Stimulated activated naive CD8-positive, alpha-beta T cell treated with anti-CD3 and anti-CD28 coated beads, Interleukin-15, amount 100 ng/mL, for 72 hours (primary cell): ENCODE measurements around the gene RUNDC3A.
A peak's percentile ranks its signal among the peaks of the same experiment; 100 is the strongest.
"Not testable (repeated sequence)": the region's sequence is repeated elsewhere in the genome, so short reads cannot be mapped to it uniquely, and the experiment has no call there.

Source experiments
- ATAC-seq: fragments of 150-1000 bp; cut with Tn5 transposase; 2 replicates; pipeline ENCODE4 v1.10.0; 2021; ENCODE audit warnings: mild to moderate bottlenecking, moderate library complexity
- DNase-seq, 2 donors: peaks; one replicate each; pipeline ENCODE4 v3.0.0; 2021 to 2022
- H3K27ac Mint-ChIP-seq, 2 donors: one replicate each; pipeline ENCODE4 v1.8.0; 2022; ENCODE audit warnings: mild to moderate bottlenecking in 2 of 2, mixed read lengths in 2 of 2, moderate library complexity in 2 of 2
- H3K27me3 Mint-ChIP-seq: one replicate; pipeline ENCODE4 v1.8.0; 2022; ENCODE audit warnings: mixed read lengths
- H3K4me1 Mint-ChIP-seq: one replicate; pipeline ENCODE4 v1.8.0; 2022; ENCODE audit warnings: mild to moderate bottlenecking, mixed read lengths
- H3K4me3 Mint-ChIP-seq, 2 donors: one replicate each; pipeline ENCODE4 v1.8.0; 2022; ENCODE audit warnings: mild to moderate bottlenecking in 2 of 2, mixed read lengths in 2 of 2, moderate library complexity in 1 of 2
- H3K9me3 Mint-ChIP-seq, 2 donors: one replicate each; pipeline ENCODE4 v1.8.0; 2022; ENCODE audit warnings: mixed read lengths in 2 of 2

Gene RUNDC3A

DNA sequence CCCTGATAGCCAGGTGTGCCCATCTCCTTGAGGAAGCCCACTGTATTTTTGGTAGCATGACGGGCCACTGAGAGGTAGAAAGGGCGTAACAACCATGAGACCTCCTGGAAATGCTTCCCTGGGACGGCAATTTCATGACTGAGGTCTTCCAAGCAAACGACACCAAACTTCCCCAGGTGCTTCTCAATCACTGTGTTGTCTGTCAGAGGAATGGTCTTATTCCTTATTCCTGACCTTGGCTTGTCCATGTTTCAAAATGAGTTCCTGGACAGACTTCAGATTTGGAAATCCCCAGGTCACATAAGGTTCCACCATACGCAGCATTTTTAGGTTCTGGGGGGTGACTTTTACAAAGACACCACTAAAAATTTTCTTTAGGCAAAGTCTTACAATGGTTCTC is 56.6 kb downstream of the RUNDC3A start:
- peak overlapping the region in 1 of 2 donors; percentile 34 for H3K4me3 Mint-ChIP-seq
- peaks cover 10% of the 10 kb centered on the region for H3K4me1 Mint-ChIP-seq
- peaks cover 51% of the 10 kb centered on the region for H3K27me3 Mint-ChIP-seq
- not testable (repeated sequence) for H3K9me3 Mint-ChIP-seq, H3K27ac Mint-ChIP-seq, ATAC-seq, DNase-seq

DNA sequence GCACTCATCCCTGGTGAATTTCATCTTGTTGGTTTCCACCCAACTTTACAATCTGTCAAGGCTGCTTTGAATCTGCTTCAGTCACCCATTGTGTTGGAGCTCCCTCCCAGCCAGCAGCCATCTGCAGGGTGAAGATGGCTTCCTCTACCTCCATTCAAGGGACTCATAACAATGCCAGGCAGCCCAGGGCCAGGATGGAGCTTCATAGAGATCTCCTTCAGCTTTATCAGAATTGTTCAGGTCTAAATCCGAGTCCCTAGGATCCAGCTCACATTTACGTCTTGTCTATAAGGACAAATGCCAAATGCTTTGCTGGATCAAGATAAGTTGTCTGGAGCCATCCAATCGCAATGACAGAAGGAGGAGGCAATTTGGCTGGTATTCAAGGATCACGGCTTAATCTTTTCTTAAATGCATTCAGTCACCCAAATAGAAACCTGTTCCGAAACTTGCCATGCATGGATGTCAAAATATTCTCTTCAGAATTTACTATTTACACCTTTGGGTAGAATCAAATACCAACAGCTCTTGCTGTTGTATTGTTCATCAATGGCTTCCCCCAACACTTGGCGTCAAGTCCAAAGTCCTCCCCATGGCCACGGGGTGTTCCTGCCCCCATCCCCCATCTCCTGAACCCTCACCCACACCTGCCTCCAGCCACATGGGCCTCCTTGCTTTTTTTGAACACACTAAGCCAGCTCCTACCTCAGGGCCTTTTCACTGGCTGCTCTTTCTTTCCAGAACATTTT is 59.0 kb downstream of the RUNDC3A start:
- DNase-seq: no peak
- Mint-ChIP-seq H3K9me3 (no peaks in the 10 kb centered on the region), H3K4me3 (no peak overlapping the region), H3K4me1 (peaks cover 10% of the 10 kb centered on the region), H3K27me3 (peaks cover 62% of the 10 kb centered on the region), H3K27ac (no peak overlapping the region)
- no peak for ATAC-seq
